GM18511 (cell line): ENCODE data around the gene PODNL1.
"Not testable (repeated sequence)": the region's sequence is repeated elsewhere in the genome, so short reads cannot be mapped to it uniquely, and the experiment has no call there.

Source experiments
- ATAC-seq: cut with Tn5 transposase; IDR thresholded peaks from one replicate; pipeline ENCODE4 v1.9.1; 2021; ENCODE audit warnings: mild to moderate bottlenecking, moderate library complexity; ENCODE audit not compliant: unreplicated experiment

The PODNL1 gene

GRCh38 chr19:13930402-13930801 lies 7.8 kb downstream of the PODNL1 start:
- no peak for ATAC-seq

DNA sequence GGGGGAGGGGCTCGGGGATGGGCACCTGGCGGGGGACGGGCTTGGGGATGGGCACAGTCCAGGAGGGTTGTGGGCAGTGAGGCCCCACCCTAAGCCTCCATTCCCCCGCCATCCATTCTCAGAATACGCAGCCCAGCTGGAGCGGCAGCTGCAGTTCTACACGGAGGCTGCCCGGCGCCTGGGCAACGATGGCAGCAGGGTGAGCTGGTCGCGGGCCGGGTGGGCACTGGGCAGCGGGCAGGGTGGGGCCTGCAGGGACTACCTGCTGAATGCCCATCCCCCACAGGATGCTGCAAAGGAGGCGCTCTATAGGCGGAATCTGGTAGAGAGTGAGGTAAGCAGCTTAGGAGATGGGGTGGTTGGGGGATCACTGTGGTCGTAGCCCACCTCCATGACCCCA lies 8.3 kb downstream of the PODNL1 start:
- ATAC-seq = no peak

GRCh38 chr19:13929340-13929739 lies 8.9 kb downstream of the PODNL1 start:
- no peak for ATAC-seq

GRCh38 chr19:13926715-13927114 lies 11.5 kb downstream of the PODNL1 start:
- no peak for ATAC-seq

DNA sequence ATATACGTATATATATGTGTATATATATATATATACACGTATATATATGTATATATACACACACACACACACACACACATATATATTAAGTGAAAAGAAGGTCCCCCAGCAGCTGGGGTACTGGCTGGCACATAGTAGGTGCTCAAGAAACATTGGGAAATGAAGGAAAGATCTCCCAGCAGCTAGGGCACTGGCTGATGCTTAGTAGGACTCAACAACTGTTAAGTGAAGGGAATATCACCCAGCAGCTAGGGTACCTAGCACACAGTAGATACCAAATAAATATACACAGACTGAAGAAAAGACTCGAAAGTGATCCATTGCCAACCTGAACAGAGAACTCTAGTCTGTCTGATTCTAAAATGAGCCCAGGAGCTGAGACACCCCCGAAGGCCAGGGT lies 12.2 kb downstream of the PODNL1 start:
- no peak for ATAC-seq

DNA sequence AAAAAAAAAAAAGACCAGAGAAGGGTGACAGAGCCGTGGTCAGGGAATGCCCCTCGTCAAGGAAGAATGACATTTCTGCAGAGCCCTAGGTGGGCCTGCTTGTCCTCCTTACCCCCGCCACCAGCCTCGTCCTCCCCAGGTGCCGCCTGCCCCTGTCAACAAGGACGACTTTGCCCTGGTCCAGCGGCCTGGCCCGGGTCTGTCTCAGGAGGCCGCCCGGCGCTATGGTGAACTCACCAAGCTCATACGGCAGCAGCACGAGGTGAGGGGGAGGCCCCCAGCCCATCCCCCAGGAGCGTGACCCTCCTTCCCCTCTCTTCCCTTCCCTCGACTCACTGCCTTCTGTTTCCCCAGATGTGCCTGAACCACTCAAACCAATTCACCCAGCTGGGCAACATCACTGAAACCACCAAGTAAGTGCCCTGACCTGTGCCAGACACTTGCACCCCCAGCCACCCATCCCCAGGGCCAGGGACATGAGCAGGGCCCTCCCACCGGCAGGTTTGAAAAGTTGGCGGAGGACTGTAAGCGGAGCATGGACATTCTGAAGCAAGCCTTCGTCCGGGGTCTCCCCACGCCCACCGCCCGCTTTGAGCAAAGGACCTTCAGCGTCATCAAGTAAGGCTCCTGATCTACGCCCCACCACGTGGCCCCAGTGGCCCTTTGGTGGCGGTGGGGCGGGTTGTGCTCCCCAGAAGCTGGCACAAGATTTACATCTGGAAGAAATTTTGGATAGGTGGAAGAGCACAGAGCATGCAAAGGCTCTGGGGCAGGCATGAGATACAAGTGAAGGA lies 14.8 kb downstream of the PODNL1 start:
- no peak for ATAC-seq

GRCh38 chr19:13922118-13922517 lies 16.1 kb downstream of the PODNL1 start:
- not testable (repeated sequence) for ATAC-seq

DNA sequence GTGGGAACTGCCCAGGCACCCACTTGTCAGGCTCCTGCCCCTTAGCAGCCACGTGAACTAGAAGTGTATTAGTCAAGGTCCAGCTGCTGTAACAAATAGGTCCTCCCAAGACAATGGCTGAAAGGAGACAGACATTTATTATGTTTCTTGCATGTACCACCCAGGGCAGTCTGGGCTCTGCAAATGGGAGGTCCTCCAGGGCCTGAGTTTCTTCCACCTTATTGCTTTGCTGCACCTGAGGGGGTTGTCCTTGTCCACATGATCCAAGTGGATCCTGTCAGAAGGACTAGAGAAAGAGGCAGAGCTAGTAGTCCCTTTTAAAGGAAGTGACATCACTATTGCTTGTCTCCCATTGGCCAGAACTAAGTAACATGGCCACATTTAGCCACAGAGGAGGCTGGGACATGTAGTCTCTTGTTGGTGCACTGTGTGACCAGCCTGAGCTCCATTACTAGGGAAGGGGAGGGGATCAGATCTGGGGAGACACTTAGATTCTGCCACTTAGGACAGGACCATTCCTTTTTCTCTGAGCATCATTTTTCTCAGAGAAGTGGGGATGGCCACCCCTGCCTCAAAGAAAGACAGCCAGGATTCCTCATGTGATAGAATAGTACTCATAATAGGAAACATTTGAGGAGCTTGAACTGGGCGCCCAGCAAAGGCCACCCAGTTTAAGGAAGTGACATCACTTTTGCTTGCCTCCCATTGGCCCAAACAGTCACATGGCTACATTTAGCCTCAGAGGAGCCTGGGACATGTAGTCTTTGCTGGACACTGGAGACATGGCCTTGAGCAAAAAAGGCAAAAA lies 17.1 kb downstream of the PODNL1 start:
- no peak for ATAC-seq

- ATAC-seq = no peak
Measured at GRCh38 chr19:13920524-13920923, 17.7 kb downstream of the PODNL1 start.

DNA sequence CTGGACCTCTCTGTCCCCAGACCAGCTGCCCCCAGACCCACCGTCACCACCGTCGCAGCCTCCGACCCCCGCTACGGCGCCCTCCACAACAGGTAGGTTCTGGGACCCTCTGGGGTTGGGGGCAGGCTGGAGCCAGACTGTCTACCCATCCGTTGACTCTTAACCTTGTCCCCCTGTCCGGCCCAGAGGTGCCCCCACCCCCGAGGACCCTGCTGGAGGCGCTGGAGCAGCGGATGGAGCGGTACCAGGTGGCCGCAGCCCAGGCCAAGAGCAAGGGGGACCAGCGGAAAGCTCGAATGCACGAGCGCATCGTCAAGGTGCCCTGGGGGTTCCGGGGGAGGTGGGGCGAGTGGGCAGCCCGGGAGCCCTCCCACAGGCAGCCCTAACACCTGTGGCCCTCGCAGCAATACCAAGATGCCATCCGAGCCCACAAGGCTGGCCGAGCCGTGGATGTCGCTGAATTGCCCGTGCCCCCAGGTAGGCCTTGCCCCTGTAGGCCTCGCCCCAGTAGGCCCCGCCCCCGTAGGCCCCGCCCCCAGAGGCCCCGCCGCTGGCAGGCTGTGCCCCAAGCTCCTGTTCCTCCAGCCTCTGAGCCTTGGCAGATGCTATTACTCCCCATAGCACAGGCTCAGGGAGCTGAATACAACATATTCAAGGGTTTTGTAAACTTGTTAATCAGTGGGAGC lies 19.3 kb downstream of the PODNL1 start:
- no peak for ATAC-seq

DNA sequence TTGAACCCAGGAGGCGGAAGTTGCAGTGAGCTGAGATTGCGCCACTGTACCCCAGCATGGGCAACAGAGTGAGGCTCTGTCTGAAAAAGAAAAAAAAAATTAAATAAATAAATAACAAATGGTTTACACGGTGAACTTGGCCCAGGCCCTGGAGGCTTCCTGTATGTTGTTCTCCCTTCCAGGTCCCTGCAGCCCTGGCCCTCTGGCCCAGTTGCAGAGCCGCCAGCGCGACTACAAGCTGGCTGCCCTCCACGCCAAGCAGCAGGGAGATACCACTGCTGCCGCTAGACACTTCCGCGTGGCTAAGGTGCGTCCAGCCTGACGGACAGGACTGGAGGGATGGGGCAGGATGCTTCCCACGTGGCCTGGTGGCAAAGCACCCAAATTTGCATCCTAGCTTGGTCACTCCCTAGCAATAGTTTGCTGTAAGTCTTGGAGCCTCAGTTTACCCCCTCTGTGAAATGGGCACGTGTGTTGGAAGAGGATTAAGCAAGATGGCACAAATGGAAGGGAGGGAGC lies 20.3 kb downstream of the PODNL1 start:
- ATAC-seq = no peak

- no peak for ATAC-seq
Measured at GRCh38 chr19:13914777-13915176, 23.4 kb downstream of the PODNL1 start.

DNA sequence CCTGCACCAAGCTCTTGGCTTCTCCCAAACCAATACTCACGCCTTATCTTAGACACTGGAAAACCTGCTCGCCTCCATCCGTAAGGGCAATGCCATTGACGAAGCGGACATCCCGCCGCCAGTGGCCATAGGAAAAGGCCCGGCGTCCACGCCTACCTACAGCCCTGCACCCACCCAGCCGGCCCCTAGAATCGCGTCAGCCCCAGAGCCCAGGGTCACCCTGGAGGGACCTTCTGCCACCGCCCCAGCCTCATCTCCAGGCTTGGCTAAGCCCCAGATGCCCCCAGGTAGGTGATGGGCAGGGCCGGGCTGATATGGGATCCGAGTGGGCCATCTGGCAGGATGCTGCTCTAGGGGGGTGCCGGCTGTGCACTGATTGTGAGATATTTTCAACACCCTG lies 24.9 kb downstream of the PODNL1 start:
- ATAC-seq = no peak

DNA sequence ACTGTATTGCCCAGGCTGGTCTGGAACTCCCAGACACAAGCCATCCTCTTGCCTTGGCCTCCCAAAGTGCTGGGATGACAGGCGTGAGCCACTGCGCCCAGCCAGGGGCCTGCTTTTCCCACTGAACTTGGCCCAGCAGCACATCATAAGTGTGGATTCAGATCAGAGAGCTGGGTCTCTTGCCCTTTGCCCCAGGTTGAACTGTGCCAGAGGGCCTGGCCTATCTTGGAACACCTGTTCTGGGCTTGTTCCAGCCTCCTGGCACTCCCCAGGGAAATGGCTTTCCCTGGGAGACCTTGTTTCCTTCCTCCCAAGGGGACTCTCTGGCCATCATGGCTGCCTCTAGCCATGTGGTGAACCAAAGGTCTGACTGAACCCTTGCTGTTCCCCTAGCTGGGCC lies 28.8 kb downstream of the PODNL1 start:
- no peak for ATAC-seq

DNA sequence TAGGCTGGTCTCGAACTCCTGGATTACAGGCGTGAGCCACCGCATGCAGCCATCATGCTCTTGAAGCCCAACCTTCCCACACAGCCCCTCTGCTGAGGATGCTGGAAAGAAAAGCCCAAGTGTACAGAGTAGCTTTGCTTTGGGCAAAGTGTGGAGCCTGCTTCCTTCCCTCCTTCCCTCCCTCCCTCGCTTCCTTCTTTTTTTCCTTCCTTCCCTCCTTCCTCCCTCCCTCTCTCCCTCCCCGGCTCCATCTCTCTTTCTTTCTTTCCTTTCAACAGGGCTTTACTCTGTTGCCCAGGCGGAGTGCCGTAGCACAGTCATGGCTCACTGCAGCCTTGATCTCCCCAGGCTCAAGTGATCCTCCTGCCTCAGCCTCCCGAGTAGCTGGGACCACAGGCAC lies 29.5 kb downstream of the PODNL1 start:
- no peak for ATAC-seq

DNA sequence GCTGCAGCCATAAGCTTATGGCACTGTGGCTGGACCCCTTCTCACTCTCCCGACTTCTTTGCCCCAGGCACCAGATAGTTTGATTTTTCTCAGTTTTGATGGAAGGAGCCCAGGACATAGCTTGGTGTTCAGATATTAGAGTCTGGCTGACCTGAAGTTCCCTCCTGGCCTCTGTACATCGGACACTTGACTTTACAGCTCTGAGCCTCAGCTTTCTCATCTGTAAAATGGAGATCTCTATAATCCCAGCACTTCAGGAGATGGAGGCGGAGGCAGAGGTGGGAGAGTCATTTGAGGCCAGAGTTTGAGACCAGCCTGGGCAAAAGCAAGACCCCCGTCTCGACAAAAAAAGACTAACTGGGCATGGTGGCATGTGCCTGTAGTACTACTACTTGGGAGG lies 31.3 kb downstream of the PODNL1 start:
- no peak for ATAC-seq

DNA sequence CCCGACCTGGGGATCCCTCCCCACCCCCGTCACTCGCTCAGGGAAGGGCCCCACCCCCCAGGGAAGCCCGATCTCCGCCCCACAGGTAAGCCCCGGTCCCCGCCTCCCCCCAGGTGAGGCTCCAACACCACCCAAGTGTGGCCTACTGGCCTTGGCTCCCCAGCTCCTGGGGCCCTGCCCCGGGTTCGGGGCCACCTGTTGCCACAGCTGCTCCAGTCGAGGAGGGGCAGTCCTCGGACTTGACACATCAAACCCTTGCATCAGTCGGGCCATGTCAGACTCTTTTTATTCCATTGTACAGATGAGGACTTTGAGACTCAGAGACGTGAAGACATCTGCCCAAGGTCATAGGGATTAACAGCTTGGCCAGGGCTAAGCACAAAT lies 31.7 kb downstream of the PODNL1 start:
- peak; percentile 22 for ATAC-seq

- ATAC-seq = peak; percentile 89
Measured at GRCh38 chr19:13905634-13906520, 32.3 kb downstream of the PODNL1 start, which contains the start of the genes BRME1 and CC2D1A. TSS of gene BRME1 (minus strand) at chr19:13906117. CDS start at chr19:13904892, 1,225 bp downstream. TSS of gene CC2D1A (plus strand) at chr19:13906201. CDS start at chr19:13906442, 241 bp downstream.

DNA sequence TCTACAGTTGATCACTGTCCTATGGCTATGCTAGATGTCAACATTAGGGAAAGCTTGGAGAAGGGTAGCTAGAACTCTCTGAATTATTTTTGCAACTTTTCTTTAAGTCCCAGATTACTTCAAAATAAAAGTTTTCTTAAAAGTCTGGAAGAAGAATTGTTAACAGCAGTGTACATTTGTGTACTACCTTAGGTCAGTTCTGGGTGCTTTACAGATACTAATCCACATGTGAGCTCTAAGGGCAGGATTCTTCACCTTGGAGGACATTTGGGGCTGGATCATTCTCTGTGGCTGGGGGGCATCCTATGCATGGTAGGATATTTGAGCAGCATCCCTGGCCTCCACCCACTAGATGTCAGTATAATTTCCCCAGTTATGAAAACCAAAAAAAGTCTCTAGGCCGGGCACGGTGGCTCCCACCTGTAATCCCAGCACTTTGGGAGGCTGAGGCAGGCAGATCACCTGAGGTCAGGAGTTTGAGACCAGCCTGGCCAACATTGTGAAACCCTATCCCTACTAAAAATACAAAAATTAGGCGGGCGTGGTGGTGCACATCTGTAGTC lies 35.1 kb downstream of the PODNL1 start:
- ATAC-seq = no peak
